Memory B cell (primary cell): ENCODE data around the gene ZNF575.

ENCODE experiments used
- ATAC-seq: fragments of 150-1000 bp; cut with Tn5 transposase; 2 replicates; pipeline ENCODE4 v1.10.0; 2021; ENCODE audit warnings: low read depth, mild to moderate bottlenecking, moderate library complexity
- DNase-seq, 2 donors: peaks; one replicate each; pipeline ENCODE4 v3.0.0; 2022; ENCODE audit warnings: low spot score in 2 of 2
- H3K27ac Mint-ChIP-seq: one replicate; pipeline ENCODE4 v1.8.0; 2022; ENCODE audit warnings: mild to moderate bottlenecking, moderate library complexity, mixed read lengths
- H3K27me3 Mint-ChIP-seq: one replicate; pipeline ENCODE4 v1.8.0; 2022; ENCODE audit warnings: mixed read lengths
- H3K36me3 Mint-ChIP-seq: one replicate; pipeline ENCODE4 v1.8.0; 2022; ENCODE audit warnings: mild to moderate bottlenecking, mixed read lengths
- H3K4me1 Mint-ChIP-seq: one replicate; pipeline ENCODE4 v1.8.0; 2022; ENCODE audit warnings: mixed read lengths
- H3K4me3 Mint-ChIP-seq: one replicate; pipeline ENCODE4 v1.8.0; 2022; ENCODE audit warnings: mild to moderate bottlenecking, moderate library complexity, mixed read lengths
- H3K9me3 Mint-ChIP-seq: one replicate; pipeline ENCODE4 v1.8.0; 2022; ENCODE audit warnings: mixed read lengths

ZNF575 gene

GRCh38 chr19:43561139-43561970 is 28.4 kb downstream of the ZNF575 start:
- ATAC-seq: no peak
- Mint-ChIP-seq H3K27me3 (no peaks in the 10 kb centered on the region), H3K4me3 (peak overlapping the region; percentile 15), H3K36me3 (peaks cover 13% of the 10 kb centered on the region), H3K9me3 (no peaks in the 10 kb centered on the region), H3K4me1 (peaks cover 39% of the 10 kb centered on the region), H3K27ac (peak overlapping the region; percentile 84)
- no peak for DNase-seq

DNA sequence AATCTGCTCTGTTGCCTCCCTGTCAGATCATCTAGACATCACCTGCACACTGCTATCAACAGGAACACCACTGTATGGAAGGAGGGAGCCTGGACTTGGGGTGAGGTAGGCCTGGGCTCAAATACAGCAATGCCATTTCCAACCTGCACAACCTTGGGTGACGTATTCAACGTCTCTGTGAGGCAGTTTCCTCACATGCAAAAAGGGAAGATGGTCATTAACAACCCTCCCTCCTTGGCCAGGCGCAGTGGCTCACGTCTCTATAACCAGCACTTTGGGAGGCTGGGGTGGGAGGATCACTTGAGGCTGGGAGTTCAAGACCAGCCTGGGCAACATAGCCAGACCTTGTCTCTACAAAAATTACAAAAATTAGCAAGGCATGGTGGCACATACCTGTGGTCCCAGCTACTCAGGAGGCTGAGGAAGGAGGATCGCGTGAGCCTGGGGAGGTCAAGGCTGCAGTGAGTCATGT is 29.3 kb downstream of the ZNF575 start:
- Mint-ChIP-seq H3K9me3 (no peaks in the 10 kb centered on the region), H3K36me3 (peaks cover 15% of the 10 kb centered on the region), H3K27me3 (no peaks in the 10 kb centered on the region), H3K4me3 (peak overlapping the region; percentile 67), H3K27ac (peak overlapping the region; percentile 84), H3K4me1 (peaks cover 41% of the 10 kb centered on the region)
- DNase-seq (no peak), ATAC-seq (no peak)

DNA sequence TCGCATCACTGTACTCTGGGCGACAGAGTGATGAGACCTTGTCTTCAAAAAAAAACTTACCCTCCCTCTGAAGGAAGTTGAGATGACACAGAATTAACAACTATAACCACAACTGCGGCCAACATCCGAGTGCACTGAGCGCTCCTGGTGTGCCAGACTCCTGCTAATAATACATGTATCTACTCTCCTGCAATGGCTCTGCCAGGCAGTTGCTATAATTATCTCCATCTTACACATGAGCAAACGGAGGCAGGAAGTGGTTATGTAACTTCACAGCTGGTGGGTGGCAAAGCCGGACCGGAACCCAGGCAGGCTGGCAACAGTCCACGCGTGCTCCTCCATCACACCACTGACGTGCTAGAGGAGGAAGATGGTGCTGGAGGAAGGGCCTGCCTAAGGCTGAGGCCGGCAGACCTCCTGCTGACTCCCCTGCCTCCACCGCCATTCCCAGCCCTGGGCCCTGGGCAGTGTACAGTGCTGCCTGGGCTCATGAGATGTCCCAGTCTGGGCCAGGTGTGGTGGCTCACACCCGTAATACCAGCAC is 29.8 kb downstream of the ZNF575 start:
- Mint-ChIP-seq H3K27me3 (no peaks in the 10 kb centered on the region), H3K27ac (peak overlapping the region; percentile 84), H3K36me3 (peaks cover 13% of the 10 kb centered on the region), H3K9me3 (no peaks in the 10 kb centered on the region), H3K4me1 (peaks cover 41% of the 10 kb centered on the region), H3K4me3 (peak overlapping the region; percentile 67)
- DNase-seq: peak; percentile 64 to 71
- ATAC-seq: peak; percentile 91

DNA sequence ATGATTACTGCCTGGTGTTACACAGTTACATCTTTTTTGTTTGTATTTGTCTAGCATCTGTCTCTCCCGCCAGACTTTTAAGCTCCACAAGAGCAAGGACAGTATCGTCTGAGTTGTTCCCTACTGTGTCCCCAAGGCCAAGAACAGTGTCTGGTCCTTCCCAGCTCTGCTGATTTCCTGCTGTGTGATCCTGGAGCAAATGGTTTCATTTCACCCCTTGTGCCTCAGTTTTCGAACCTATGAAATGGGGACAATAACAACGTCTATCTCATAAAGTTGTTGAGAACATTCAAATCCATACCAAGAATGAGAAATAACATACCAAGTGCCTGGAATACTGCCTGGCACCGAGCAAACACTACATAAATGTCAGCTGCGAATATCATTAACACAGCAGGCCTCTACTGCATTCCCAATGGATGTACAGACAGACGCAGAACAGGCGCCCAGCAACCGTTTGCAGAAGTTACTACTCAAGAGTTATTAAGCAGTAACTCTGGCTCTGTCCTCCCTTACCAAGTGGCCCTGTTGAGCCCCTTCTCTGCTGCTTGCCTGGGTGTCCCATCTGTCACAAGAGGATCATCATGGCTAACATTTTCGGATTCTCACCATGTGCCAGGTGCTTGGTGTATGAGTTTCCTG is 30.9 kb downstream of the ZNF575 start:
- no peak for ATAC-seq
- no peaks in the 10 kb centered on the region for H3K9me3 Mint-ChIP-seq
- H3K27me3 Mint-ChIP-seq: no peaks in the 10 kb centered on the region
- H3K27ac Mint-ChIP-seq: peak overlapping the region; percentile 84
- peaks cover 41% of the 10 kb centered on the region for H3K4me1 Mint-ChIP-seq
- H3K36me3 Mint-ChIP-seq: peaks cover 15% of the 10 kb centered on the region
- H3K4me3 Mint-ChIP-seq: no peak overlapping the region
- no peak for DNase-seq

GRCh38 chr19:43564800-43565199 is 31.8 kb downstream of the ZNF575 start:
- peaks cover 41% of the 10 kb centered on the region for H3K4me1 Mint-ChIP-seq
- no peaks in the 10 kb centered on the region for H3K9me3 Mint-ChIP-seq
- peak overlapping the region; percentile 84 for H3K27ac Mint-ChIP-seq
- no peak for DNase-seq
- ATAC-seq: no peak
- no peak overlapping the region for H3K4me3 Mint-ChIP-seq
- H3K36me3 Mint-ChIP-seq: peaks cover 13% of the 10 kb centered on the region
- H3K27me3 Mint-ChIP-seq: no peaks in the 10 kb centered on the region

GRCh38 chr19:43569657-43570056 is 36.7 kb downstream of the ZNF575 start:
- DNase-seq (no peak), ATAC-seq (no peak)
- H3K27me3 Mint-ChIP-seq: no peaks in the 10 kb centered on the region
- H3K9me3 Mint-ChIP-seq: no peaks in the 10 kb centered on the region
- H3K4me1 Mint-ChIP-seq: peaks cover 21% of the 10 kb centered on the region
- H3K36me3 Mint-ChIP-seq: peaks cover 8% of the 10 kb centered on the region
- no peak overlapping the region for H3K4me3 Mint-ChIP-seq
- H3K27ac Mint-ChIP-seq: no peak overlapping the region

DNA sequence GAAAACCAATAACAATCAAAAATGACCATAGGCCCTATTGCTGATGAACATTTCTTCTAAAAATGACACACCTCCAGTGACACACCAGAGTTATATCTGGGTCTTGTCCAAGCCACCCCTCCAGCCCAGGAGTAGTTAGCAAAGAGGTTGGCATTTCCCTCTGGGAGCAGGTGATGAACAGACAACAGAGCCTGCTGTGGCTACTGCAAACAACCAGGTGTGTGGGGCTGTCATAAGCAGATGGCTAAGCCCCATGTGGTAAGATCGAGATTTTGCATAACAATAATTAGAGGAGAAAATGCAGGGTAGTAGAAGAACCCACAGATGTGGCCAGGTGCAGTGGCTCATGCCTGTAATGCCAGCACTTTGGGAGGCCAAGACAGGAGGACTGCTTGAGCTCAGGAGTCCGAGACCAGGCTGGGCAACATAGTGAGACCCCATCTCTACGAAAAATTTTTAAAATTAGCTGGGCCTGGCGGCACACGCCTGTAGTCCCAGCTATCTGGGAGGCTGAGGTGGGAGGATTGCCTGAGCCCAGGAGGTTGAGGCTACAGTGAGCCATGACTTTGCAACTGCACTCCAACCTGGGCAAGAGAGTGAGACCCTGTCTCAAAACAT is 37.3 kb downstream of the ZNF575 start:
- no peak for DNase-seq
- H3K27ac Mint-ChIP-seq: peak overlapping the region; percentile 45
- no peak overlapping the region for H3K4me3 Mint-ChIP-seq
- peaks cover 22% of the 10 kb centered on the region for H3K4me1 Mint-ChIP-seq
- H3K27me3 Mint-ChIP-seq: no peaks in the 10 kb centered on the region
- H3K9me3 Mint-ChIP-seq: no peaks in the 10 kb centered on the region
- peaks cover 8% of the 10 kb centered on the region for H3K36me3 Mint-ChIP-seq
- peak; percentile 43 for ATAC-seq

DNA sequence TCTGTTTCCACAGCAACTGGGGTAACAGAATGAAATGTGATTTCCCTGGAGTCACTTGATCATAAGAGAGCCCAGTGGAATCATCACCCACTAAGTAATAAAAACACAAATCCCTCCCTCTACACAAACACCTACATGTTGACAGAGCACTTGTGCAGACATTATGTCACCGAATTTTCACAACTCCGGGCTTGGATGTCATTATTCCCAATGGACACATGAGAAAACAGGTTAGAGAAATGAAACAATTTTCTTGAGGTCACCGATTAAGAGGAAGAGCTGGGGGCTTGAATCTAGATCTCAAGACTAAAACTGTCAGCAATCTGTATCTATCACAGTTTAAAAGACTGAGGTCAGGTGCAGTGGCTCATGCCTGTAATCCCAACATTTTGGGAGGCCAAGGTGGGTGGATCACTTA is 39.2 kb downstream of the ZNF575 start:
- peak overlapping the region; percentile 17 for H3K27ac Mint-ChIP-seq
- no peak for DNase-seq
- no peaks in the 10 kb centered on the region for H3K9me3 Mint-ChIP-seq
- peaks cover 5% of the 10 kb centered on the region for H3K36me3 Mint-ChIP-seq
- peaks cover 24% of the 10 kb centered on the region for H3K4me1 Mint-ChIP-seq
- no peak overlapping the region for H3K4me3 Mint-ChIP-seq
- no peaks in the 10 kb centered on the region for H3K27me3 Mint-ChIP-seq
- ATAC-seq: no peak

DNA sequence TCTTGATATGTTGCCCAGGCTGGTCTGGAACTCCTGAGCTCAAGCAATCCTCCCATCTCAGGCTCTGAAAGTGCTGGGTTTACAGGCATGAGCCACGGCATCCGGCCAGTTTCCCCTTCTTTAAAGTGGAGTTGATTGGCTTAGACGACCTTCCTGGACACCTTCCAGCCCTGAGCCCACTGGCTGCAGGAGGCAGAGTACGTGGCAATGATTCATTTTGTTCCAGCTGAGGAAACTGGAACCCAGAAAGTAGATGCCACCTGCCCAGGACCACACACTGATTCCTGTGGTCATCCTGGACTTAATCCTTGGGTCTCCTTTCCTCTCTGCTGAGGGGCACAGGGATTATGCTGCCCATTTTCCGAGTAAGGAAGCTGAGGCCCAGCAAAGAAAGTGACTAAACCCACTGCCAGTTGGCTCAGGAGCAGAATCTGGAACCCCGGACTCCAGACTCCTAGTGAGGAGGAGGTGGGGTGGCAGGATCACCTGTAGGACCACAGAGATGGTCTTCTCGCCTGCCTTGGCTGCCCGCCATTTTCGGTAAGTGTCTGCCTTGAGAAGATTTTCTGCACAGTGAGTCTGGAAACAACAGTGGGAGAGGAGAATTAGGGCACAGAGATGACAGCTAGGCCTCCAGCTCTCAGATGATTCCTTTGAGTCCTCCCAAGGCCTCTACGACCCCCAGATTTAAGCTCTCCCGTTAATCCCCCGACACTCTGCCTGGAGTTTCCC is 41.6 kb downstream of the ZNF575 start:
- Mint-ChIP-seq H3K27ac (peak overlapping the region; percentile 98), H3K4me3 (peak overlapping the region; percentile 91), H3K36me3 (peaks cover 6% of the 10 kb centered on the region), H3K9me3 (no peaks in the 10 kb centered on the region), H3K4me1 (peaks cover 31% of the 10 kb centered on the region), H3K27me3 (peaks cover 4% of the 10 kb centered on the region)
- DNase-seq (no peak), ATAC-seq (no peak)

DNA sequence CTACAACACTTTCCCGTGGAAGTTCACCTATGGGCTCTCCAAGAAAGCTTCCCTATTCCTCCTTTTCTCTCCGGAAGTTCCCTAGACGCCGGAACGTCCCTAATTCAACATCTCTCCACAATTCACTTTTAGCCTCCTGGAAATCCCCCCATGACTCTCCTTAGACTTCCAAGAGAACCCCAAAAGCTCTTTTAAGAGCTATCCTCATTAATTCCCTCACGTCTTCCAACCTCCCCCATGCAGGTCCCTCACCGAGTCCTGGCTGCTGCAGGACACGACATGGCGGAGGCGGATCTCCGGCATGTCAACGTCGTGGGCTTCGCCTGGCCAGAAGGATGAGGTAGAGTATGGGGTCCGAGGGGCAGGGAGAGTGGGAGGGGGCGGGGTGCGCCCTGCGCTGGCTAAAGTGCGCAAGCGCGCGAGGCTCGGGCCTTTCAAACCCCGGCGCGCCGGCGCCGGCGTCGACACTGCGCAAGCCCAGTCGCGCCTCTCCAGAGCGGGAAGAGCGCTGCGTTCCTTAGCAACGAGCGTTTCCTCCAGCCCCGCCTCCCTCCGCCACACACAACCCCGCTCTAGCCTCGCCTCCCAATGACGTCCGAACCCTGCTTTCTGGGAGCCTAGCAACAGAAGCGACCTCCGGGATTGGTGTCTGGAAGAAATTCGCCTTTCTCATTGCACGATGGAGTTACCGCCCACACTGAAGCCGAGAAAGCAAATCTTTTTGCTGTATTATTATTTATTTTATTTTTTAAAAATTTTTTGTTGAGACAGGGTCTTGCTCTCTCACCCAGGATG is 42.4 kb downstream of the ZNF575 start, which contains the start of the genes PINLYP and XRCC1:
TSS of gene PINLYP (plus strand) at position 646 of the 795 bp plus-strand sequence. CDS start 1,391 bp downstream, outside the sequence.
TSS of gene XRCC1 (minus strand) at position 372 of the 795 bp plus-strand sequence. CDS start at position 303, 69 bp downstream.
- Mint-ChIP-seq H3K4me1 (peaks cover 35% of the 10 kb centered on the region), H3K27me3 (peaks cover 4% of the 10 kb centered on the region), H3K4me3 (peak within 1 kb of the TSS; percentile 91), H3K27ac (peak within 1 kb of the TSS; percentile 98), H3K36me3 (peaks cover 6% of the 10 kb centered on the region), H3K9me3 (no peaks in the 10 kb centered on the region)
- peak; percentile 79 to 94 for DNase-seq
- ATAC-seq: peak; percentile 99

- DNase-seq: no peak
- H3K4me1 Mint-ChIP-seq: peaks cover 33% of the 10 kb centered on the region
- H3K9me3 Mint-ChIP-seq: no peaks in the 10 kb centered on the region
- H3K4me3 Mint-ChIP-seq: peak overlapping the region; percentile 91
- H3K36me3 Mint-ChIP-seq: peaks cover 4% of the 10 kb centered on the region
- peak overlapping the region; percentile 98 for H3K27ac Mint-ChIP-seq
- H3K27me3 Mint-ChIP-seq: peaks cover 4% of the 10 kb centered on the region
- no peak for ATAC-seq
Observed at GRCh38 chr19:43575955-43576878, 43.2 kb downstream of the ZNF575 start.

DNA sequence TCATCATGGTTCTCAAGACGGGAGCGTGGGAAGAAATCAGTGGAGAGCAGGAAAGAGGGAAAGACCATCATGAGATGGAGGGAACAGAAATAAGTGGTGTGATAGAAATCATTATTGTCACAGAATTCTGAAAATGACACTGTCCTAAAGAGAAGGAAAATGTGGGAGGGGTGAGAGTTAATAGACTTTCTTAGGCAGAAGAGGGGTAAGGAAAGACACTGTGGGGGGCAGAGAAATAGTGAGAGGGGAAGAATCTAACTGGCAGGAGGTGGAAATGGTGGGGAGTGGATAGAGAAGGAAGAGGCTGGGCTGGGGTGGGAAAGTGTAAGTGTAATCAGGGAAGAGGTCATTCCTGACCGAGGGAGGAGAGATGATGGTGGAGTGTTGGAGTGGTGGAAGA is 45.8 kb downstream of the ZNF575 start:
- Mint-ChIP-seq H3K27ac (no peak overlapping the region), H3K4me3 (no peak overlapping the region), H3K9me3 (no peaks in the 10 kb centered on the region), H3K27me3 (peaks cover 4% of the 10 kb centered on the region), H3K4me1 (peaks cover 25% of the 10 kb centered on the region), H3K36me3 (peaks cover 2% of the 10 kb centered on the region)
- ATAC-seq (no peak), DNase-seq (no peak)
